IPS-15b (cell line): ENCODE measurements around the gene SPAG6.
"Not testable (repeated sequence)": the region's sequence is repeated elsewhere in the genome, so short reads cannot be mapped to it uniquely, and the experiment has no call there.

Experiments used
- H3K27me3 ChIP-seq: one replicate; pipeline ENCODE4 v1.6.1; 2013; ENCODE audit warnings: low read length; ENCODE audit not compliant: control insufficient read depth, insufficient read depth
- H3K36me3 ChIP-seq: one replicate; pipeline ENCODE4 v1.6.1; 2013; ENCODE audit warnings: low read length; ENCODE audit not compliant: control insufficient read depth, insufficient read depth
- H3K4me1 ChIP-seq: one replicate; pipeline ENCODE4 v1.6.1; 2013; ENCODE audit warnings: mild to moderate bottlenecking, low read length; ENCODE audit not compliant: control insufficient read depth, insufficient read depth
- H3K4me3 ChIP-seq: one replicate; pipeline ENCODE4 v1.5.1; 2013; ENCODE audit warnings: low read depth, low read length
- H3K9ac ChIP-seq: one replicate; pipeline ENCODE4 v1.6.1; 2013; ENCODE audit warnings: low read depth, mild to moderate bottlenecking, low read length
- H3K9me3 ChIP-seq: one replicate; pipeline ENCODE4 v1.6.1; 2013; ENCODE audit warnings: mild to moderate bottlenecking, low read length; ENCODE audit not compliant: control insufficient read depth, insufficient read depth

SPAG6 gene

GRCh38 chr10:22406916-22407315 lies 61.6 kb downstream of the SPAG6 start:
- not testable (repeated sequence) for H3K27me3 ChIP-seq, H3K36me3 ChIP-seq, H3K9ac ChIP-seq, H3K4me3 ChIP-seq, H3K9me3 ChIP-seq, H3K4me1 ChIP-seq

GRCh38 chr10:22410394-22410793 lies 65.1 kb downstream of the SPAG6 start:
- no peak overlapping the region for H3K4me3 ChIP-seq
- H3K9me3 ChIP-seq, result no peaks in the 10 kb centered on the region
- H3K27me3 ChIP-seq, result no peaks in the 10 kb centered on the region
- H3K36me3 ChIP-seq, result no peaks in the 10 kb centered on the region
- H3K9ac ChIP-seq, result no peak overlapping the region
- no peaks in the 10 kb centered on the region for H3K4me1 ChIP-seq

- Histone ChIP-seq H3K4me3 (no peak overlapping the region), H3K27me3 (no peaks in the 10 kb centered on the region), H3K9me3 (no peaks in the 10 kb centered on the region), H3K4me1 (no peaks in the 10 kb centered on the region), H3K9ac (no peak overlapping the region), H3K36me3 (no peaks in the 10 kb centered on the region)
Observed at GRCh38 chr10:22410846-22411245, 65.5 kb downstream of the SPAG6 start.

GRCh38 chr10:22414146-22414545 lies 68.8 kb downstream of the SPAG6 start:
- H3K9ac ChIP-seq, result no peak overlapping the region
- no peak overlapping the region for H3K4me3 ChIP-seq
- no peaks in the 10 kb centered on the region for H3K27me3 ChIP-seq
- H3K4me1 ChIP-seq, result no peaks in the 10 kb centered on the region
- no peaks in the 10 kb centered on the region for H3K9me3 ChIP-seq
- H3K36me3 ChIP-seq, result no peaks in the 10 kb centered on the region

- Histone ChIP-seq H3K9ac (no peak overlapping the region), H3K4me1 (no peaks in the 10 kb centered on the region), H3K4me3 (no peak overlapping the region), H3K27me3 (no peaks in the 10 kb centered on the region), H3K36me3 (no peaks in the 10 kb centered on the region), H3K9me3 (no peaks in the 10 kb centered on the region)
Observed at GRCh38 chr10:22415072-22415471, 69.8 kb downstream of the SPAG6 start.

- H3K4me1 ChIP-seq, result no peaks in the 10 kb centered on the region
- no peak overlapping the region for H3K9ac ChIP-seq
Observed at GRCh38 chr10:22417736-22418268, 72.5 kb downstream of the SPAG6 start.

GRCh38 chr10:22420787-22421517 lies 75.7 kb downstream of the SPAG6 start:
- H3K9ac ChIP-seq, result no peak overlapping the region

More at GRCh38 chr10:22417736-22418268, 72.5 kb downstream of the SPAG6 start:
- Histone ChIP-seq H3K36me3 (no peaks in the 10 kb centered on the region), H3K27me3 (no peaks in the 10 kb centered on the region), H3K4me3 (no peak overlapping the region), H3K9me3 (no peaks in the 10 kb centered on the region)

GRCh38 chr10:22426653-22427052 lies 81.4 kb downstream of the SPAG6 start:
- H3K4me3 ChIP-seq, result no peak overlapping the region
- no peaks in the 10 kb centered on the region for H3K9me3 ChIP-seq
- no peak overlapping the region for H3K9ac ChIP-seq
- H3K36me3 ChIP-seq, result no peaks in the 10 kb centered on the region
- H3K27me3 ChIP-seq, result peaks cover 18% of the 10 kb centered on the region
- peaks cover 21% of the 10 kb centered on the region for H3K4me1 ChIP-seq

More at GRCh38 chr10:22420787-22421517, 75.7 kb downstream of the SPAG6 start:
- Histone ChIP-seq H3K4me1 (no peaks in the 10 kb centered on the region), H3K36me3 (no peaks in the 10 kb centered on the region), H3K27me3 (no peaks in the 10 kb centered on the region), H3K4me3 (no peak overlapping the region), H3K9me3 (no peaks in the 10 kb centered on the region)

- H3K36me3 ChIP-seq, result no peaks in the 10 kb centered on the region
- no peak overlapping the region for H3K9ac ChIP-seq
- no peak overlapping the region for H3K4me3 ChIP-seq
- peaks cover 21% of the 10 kb centered on the region for H3K4me1 ChIP-seq
- H3K9me3 ChIP-seq, result no peaks in the 10 kb centered on the region
- H3K27me3 ChIP-seq, result peaks cover 18% of the 10 kb centered on the region
Observed at GRCh38 chr10:22427101-22427500, 81.8 kb downstream of the SPAG6 start.

- H3K36me3 ChIP-seq, result no peaks in the 10 kb centered on the region
- H3K27me3 ChIP-seq, result peaks cover 18% of the 10 kb centered on the region
- no peak overlapping the region for H3K9ac ChIP-seq
- H3K4me1 ChIP-seq, result peaks cover 21% of the 10 kb centered on the region
- no peaks in the 10 kb centered on the region for H3K9me3 ChIP-seq
- no peak overlapping the region for H3K4me3 ChIP-seq
Observed at GRCh38 chr10:22427890-22428571, 82.7 kb downstream of the SPAG6 start.

- Histone ChIP-seq H3K4me1 (peaks cover 21% of the 10 kb centered on the region), H3K4me3 (no peak overlapping the region), H3K9ac (no peak overlapping the region), H3K36me3 (no peaks in the 10 kb centered on the region), H3K9me3 (no peaks in the 10 kb centered on the region), H3K27me3 (peaks cover 18% of the 10 kb centered on the region)
Observed at GRCh38 chr10:22429146-22429545, 83.8 kb downstream of the SPAG6 start.

GRCh38 chr10:22429981-22430421 lies 84.7 kb downstream of the SPAG6 start:
- H3K27me3 ChIP-seq, result peaks cover 26% of the 10 kb centered on the region
- no peaks in the 10 kb centered on the region for H3K9me3 ChIP-seq
- H3K4me3 ChIP-seq, result no peak overlapping the region
- H3K4me1 ChIP-seq, result peaks cover 21% of the 10 kb centered on the region
- no peaks in the 10 kb centered on the region for H3K36me3 ChIP-seq
- peak overlapping the region; percentile 20 for H3K9ac ChIP-seq
